CD4-positive, alpha-beta T cell treated with Interleukin-17A for 1 hour (primary cell): ENCODE results near the gene REELD1.

ENCODE experiments used
- DNase-seq: peaks from one replicate; pipeline ENCODE4 v3.0.0-alpha.2; 2020

The REELD1 gene

DNA sequence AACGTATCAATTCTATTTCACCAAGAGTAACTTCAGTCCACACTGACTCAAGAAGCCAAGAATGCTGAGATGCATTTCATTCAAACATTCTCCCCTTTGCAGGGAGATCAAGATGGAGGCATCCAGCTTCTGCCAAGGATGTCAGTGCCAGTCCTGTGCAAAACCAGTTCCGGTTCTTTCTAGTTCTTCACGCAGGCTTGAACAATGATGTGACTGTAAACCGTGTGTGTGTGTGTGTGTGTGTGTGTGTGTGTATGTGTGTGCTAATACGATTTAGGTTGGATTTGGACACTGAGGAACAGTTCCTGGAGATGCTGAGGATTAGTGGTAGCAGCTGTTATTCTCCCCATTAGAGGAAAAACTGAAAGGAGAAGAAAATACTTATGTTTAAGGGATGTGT, at the start of gene REELD1:
Gene REELD1, plus strand, starts transcription at position 301 of the 400 bp plus-strand sequence. CDS start 2,415 bp downstream, outside the sequence.
- DNase-seq = no peak

DNA sequence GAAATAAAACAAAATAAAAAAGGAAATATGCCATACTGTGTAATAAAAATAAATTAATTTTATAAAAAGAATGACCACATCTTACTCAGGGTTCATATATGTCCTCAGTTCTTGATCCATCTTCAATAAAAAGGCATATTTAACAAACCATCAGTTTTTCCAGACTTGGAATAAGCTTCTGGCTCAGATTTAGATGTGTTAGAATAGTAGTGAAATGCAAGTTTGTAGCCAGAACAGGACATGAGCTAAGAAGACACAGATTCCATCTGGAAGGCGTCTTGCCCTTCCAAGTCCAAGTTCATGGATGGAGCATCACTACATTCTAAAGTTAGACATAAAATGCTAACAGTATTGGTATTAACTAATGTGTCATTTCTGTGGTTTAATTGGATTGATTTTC, 49.1 kb upstream of the REELD1 start:
- DNase-seq = no peak

DNA sequence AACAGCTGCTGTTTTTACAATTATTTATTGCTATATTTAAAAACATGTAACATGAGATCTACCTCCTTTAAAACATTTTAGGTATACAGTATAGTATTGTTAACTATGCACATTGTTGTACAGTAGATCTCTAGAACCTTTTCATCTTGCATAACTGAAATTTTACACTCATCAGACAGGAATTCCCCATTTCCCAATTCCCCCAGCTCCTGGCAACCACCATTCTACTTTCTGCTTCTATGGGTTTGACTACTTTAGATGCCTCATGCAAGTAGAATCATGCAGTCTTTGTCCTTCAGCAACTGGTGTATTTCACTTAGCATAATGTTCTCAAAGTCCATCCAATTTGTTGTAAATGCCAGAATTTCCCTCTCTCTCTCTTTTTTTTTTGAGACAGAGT, 48.5 kb upstream of the REELD1 start:
- no peak for DNase-seq

DNA sequence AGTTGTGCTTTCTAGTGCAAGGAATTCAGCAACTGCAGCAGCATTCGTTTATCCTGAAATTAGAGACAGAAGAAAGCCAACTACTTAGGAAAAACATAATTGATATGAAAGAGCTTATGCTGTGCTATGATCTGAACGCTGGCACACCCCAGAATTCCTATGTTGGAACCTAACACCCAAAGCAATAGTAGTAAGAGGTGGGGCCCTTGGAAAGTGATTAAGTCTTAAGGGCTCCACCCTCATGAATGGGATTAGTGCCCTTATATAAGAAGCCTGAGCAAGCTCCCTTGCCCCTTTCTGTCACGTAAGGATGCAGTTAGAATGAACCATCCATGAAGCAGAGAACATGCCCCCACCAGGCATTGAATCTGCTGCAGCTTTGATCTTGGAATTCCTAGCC, 44.2 kb upstream of the REELD1 start:
- DNase-seq = no peak

DNA sequence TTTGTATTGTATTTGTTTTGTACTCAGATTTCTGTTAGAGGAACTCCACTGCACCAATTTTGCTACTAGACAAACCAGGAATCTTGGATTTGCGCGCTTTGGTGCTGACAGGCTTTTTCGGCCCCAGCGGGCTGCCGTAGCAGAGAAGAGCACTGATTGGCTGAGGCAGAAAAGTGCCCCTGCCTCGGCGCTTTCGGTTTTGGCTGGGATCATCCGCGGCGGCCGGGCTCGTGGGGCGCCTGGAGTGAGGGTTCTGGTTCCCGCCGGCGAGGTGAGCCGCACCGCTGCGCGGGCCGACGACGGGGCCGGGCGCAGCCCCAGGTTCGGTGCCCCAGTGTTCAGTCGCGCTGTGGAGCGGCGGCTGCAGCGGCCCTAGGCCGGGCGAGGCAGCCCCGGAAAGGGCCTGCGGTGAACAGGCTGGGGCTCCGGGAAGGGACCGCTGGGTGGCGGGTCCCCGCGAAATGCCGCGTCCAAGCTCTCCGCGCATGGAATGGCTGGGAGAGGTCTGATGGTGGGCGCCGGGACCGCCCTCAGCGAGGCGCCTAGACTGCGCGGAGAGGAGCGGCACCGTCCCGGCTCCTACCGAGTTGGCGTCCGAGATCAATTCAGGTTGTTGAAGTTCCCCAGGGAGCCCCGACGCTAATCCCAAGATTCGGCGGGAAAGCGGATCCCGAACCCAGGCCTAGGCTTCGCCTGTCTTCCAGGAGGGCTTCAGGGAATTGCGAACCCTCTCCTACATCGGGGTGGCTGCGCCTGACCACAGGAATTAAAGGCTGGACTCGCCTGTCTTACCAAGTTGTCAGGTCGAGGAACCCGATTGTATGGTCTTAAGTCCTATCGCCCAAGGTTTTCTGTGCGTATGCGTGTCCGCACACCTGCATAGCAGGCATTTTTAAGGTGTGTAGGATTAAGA, 38.5 kb upstream of the REELD1 start, which contains the start of gene LSM6:
Gene LSM6, plus strand, starts transcription at position 178 of the 913 bp plus-strand sequence. CDS start 7,204 bp downstream, outside the sequence.
- DNase-seq = peak; percentile 89

DNA sequence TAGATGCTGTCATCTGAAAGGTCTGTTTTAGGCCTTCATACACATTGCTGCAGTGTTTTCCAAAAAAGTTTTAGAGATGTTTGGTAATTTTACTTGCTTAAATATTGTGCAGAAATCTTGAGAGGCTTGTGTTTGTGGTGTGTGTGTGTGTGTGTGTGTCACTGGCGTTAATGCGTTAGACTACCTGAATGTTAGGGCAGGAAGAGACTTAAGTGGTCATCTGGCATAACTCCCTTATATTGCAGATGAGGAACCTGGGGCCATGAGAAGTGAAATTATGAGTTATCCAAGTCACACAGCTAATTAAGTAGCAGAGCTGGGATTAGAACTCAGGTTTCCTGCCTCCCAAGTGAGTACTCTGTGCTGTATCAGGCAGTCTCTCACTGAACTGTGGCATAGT, 37.4 kb upstream of the REELD1 start:
- peak; percentile 13 for DNase-seq

DNA sequence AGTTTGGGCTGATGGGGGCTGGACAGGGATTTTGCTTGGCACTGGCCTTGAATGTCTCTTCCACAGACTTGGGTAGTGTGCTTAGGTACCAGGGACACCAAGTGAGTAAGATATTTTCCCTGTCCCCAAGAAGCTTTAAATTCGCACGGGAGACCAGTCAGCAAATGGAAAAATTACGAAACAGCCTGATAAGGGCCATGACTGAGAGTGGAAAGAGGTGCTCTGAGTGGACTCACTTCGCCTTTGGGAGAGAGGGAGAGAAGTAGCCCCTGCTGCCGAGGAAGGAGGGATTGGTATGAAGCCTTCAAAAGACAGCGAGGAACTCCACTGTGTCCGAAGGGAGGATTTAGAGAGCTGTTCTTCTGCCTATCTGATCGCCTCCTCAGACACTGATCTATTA, 36.2 kb upstream of the REELD1 start:
- no peak for DNase-seq

DNA sequence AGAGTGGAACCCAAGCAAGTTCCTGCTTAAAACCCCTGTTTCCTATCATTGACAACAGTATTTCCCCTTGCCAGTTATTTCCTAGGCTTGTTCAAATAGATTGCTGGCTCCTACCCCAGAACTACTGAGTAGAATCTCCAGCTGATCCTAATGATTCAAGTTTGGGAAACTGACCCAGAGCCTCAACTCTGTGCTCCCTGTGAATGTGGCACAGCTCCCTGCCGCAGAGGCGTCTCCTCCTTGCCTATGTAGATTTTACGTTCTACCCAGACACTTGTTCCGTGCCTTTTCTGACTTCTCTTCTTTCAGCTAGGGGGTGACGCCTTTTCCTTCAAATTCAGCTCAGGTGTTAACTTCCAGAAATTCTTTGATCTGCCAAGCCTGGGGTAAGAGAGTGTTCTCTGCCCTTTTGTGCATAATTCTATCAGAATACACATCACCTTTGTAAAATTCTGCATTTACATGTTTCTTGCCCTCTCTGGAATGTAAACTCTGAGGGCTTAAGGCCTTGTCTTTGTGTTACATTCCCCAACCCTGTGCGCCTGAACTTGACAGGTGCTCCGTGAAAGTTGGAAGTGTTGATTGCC, 34.5 kb upstream of the REELD1 start:
- DNase-seq = no peak

DNA sequence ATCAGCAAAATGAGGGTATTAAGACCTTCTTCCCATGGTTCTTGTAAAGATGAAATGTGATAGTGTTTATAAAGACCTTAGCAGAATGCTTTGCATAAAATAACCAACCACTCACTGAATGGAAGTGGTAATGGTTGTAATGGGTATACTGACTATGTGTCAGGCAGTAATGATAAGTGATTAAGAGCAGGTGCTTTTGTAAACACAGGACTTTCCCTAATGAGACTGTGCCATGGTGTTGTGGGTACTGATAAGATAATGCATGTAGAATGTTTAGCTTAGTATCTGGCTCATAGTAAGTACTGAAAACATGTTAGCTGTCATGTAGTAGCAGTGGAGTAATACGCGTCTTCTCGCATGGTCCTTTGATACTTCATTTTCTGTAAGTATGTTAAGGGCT, 31.9 kb upstream of the REELD1 start:
- no peak for DNase-seq

DNA sequence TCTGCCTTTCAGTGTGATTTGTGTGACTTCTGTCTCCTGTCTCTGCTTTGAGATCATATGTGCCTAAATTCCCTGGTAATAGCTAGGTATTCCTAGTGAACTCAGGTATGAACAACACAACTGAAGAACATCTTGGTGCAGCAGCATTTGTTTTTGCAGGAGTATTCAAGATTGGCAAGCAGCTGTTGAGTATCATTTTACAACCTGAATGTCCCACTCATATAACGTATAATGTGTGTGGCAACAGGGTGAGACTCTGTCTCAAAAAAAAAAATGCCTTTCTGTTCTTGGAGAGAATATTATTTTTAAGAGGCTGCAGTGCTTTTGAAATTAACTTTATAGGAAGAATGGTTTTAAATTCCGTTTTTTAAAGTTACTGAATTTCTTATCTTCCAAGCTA, 31.1 kb upstream of the REELD1 start:
- no peak for DNase-seq

DNA sequence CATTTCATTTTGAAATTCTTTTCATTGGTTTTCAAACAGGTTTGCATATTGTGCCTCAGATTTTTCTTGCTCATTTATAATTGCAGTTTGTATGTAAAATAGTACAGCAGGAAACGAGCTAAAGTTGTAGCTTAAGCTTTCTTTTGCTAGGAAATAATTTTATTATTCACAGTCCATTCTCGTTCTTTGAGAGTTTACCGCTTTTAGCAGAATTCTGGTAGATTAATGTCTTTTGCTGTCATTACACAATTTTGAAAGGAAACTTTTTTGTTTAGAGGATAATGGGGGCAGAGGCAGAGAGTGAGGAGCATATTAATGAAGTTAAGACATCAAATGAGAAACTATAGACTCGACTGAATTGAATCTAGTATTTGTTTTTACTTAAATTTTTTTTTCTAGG, 28.3 kb upstream of the REELD1 start:
- no peak for DNase-seq

DNA sequence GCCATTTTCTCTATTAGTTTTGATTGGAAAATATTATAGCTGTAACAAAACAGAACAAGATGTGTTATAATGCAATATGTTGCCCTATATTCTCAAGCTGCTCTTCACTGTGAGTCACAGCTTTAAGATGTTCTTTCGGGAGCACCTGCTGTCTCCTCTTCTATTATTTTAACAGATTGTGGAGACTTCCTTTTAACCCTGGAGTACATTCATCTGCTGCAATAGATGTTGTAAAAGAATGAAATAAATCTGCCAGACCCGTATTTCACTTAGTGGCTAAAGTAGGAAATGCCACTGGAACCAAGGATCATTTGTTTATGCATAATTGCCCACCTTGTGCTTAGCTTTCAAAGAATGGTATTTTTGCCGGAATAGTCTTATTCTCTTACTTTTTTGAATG, 27.7 kb upstream of the REELD1 start:
- no peak for DNase-seq

DNA sequence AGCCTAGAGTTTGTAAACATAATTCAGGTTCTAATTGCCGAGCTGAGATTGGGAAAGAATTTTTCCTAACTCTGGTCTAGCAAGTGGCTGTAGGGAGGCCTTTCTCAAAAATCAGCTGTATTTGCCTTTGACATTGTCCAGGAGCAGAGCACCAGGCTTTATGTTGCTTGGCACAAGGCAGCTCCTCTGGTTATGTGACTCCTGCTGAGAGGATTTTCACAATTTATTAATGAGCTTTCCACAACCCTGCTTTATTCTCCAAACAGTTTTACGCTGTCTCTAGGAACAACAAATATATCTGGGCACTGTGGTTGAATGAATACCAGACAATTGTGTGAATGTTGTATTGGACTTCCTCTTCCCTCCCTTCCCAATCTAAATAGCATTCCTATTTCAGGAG, 23.9 kb upstream of the REELD1 start:
- DNase-seq = no peak

DNA sequence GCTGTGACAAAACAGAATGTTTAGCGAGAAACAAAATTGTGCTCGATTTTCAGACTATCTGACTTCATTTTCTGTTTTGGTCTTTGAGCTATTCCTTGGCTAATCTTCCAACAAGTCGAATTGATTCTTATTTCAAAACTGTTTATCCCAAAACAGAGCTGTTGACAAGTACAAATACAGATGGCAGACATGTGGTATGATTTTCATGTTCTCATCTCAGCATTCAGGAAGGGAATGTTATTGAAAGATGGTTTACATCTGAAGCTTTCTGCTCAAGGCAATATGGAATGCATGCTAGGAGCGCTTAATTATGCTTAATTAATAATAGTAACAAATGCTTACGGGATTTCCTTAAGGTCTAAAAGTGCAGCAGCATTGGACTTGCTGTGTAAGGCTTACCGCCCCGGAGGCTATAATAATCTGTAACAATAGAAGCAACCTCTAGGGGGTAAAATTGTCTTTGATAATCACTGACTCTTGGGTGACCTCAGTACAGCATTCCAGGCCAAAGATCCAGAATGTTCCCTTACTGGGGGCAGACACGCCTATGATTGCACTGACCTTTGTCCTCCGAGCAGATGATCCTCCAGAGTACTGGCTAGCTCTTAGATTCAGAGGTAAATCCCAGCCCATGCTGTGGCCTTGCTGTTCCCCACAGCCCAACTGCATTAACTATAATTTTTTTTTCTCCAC, 22.4 kb upstream of the REELD1 start:
- DNase-seq = no peak

DNA sequence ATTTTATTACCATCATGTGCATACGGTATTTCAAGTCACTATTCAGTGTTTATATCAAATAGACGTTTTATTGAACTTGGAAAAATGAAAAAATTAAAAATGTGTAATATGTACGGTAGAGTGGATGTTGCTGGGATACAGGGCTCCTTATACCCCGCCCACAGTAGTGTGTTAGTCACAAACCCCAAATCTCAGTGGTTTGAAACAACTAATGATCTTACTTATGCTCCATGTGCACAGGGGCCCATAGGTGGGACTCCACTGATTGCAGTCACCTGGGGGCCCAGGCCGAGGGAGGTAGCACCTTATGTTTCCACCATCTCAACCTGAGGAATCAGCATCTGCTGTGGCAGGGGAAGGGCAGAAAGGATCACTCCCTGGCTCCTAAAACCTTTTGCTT, 20.7 kb upstream of the REELD1 start:
- DNase-seq = no peak

DNA sequence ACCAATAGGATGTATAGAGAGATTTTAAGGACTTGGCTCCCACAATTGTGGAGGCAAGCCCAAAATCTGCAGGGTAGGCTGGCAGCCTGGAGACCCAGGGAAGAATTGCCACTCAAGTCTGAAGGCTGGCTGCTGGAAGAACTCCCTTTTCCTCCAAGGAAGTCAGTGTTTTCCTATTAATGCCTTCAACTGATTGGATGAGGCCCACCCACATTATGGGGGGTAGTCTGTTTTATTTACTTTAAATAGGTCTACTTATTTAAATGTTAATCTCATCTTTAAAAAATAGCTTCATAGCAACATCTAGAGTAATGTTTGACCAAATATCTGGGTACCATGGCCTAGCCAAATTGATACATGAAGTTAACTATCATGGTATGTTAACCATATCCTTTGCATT, 20.1 kb upstream of the REELD1 start:
- DNase-seq = no peak

DNA sequence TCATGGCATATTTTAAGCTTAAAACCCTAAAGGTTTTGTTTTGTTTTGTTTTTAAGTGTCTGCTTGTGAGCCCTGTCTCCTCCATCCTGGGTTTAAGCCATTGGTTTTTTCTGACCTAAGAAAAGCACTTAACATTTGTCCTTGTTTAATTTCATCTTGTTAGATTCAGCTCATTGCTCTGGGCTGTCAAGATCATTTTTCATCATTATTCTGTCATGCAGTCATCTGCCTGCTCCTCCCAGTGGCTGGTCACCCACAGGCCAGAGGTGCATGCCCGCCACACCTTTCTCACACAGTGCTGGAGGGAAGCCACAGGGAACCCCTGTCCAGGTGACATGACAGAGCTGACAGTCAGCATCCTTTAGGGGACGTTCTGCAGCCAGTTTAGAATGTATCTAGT, 11.7 kb upstream of the REELD1 start:
- DNase-seq = no peak

DNA sequence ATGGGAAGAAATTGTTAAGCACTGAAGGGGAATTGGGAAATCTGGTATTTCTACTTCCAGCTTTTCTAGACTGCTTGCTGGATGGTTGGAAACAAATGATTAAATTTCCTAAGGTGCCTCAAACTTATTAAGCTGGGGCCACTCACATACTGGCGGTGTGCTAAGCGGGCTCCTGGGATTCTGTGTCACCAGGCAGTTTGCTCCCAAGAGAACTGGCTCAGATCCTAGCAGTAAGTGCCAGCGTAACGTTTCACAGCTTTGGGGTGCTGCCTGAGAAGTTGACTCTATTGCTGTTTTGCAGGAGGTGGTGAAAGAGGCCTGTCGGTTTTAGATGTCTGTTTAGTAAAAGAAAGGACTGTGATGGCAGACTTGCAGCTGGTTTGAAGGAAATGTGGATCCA, 6.9 kb upstream of the REELD1 start:
- DNase-seq = no peak

DNA sequence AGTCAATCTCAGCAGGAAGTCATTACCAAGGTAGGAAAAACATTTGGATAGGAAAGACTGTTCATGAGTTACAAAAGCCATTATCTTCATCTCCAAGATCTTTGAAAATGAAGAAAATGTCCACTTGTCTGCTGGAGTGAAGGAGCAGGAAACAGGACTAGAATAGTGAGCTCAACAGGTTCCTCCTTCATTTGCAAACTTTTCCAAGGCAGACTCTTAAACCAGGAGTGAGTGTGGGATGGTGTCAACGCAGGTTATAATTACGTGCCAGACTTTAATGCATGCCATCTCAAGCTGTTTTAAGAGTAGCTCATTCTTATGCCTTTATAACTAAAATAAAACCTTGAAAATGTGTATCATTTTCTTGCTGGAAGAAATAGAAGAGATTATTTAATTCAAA, 3.4 kb upstream of the REELD1 start:
- no peak for DNase-seq

DNA sequence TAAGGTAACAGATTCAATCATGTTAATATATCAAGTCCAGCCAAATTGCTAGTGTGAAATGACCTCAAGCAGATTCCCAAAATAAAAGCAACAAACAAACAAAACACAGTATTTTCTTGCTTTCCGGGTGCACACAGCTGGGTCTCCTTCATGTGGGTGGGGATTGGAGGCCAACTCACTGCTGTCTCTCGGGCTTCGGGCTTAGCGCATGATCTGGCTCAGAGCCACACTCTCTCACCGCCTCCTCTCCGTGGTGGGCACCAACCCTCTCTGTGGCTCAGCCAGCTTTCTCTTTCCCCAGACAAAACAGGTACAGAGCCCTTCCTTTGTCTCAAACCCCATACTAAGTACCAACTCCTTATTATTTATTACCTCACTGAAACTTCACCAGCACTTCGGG, 2.9 kb upstream of the REELD1 start:
- no peak for DNase-seq

DNA sequence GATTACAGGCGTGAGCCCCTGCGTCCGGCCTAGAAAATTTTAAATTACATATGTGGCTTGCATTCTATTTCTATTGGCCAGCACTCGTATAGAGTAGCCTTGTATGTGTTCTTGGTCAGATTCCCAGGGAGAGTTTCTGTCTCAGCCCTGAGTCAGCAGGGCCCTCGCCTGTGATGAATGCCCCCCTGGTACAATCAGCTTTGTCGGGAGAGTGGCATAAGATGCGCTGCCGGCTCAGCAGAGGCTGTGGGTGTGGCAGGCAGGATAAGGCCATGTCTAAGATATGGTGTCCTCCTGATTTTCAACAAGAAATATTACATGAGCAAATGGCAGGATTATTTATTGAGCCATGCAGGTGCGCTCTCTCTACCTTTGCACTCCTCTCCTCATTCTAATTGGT, 1.6 kb upstream of the REELD1 start:
- no peak for DNase-seq

DNA sequence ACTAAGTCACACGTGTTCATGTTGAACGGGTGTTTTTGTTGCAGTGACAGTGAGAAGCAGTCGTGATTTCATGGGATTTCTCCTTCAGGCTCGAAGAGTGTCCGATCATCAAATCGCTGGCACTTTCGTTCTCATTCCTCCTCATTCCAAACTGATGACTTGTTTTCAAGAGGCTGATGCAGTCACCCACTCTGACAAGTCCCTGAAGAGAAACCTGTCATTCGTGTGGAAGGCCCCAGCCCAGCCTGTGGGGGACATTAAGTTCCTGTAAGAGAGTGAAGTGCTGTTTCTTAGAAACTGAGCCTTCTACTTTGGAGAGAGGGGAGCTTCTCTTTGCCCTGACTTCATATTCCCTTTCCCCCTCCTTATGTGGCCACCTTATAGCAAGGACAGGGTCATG, 8.0 kb downstream of the REELD1 start:
- DNase-seq = no peak

DNA sequence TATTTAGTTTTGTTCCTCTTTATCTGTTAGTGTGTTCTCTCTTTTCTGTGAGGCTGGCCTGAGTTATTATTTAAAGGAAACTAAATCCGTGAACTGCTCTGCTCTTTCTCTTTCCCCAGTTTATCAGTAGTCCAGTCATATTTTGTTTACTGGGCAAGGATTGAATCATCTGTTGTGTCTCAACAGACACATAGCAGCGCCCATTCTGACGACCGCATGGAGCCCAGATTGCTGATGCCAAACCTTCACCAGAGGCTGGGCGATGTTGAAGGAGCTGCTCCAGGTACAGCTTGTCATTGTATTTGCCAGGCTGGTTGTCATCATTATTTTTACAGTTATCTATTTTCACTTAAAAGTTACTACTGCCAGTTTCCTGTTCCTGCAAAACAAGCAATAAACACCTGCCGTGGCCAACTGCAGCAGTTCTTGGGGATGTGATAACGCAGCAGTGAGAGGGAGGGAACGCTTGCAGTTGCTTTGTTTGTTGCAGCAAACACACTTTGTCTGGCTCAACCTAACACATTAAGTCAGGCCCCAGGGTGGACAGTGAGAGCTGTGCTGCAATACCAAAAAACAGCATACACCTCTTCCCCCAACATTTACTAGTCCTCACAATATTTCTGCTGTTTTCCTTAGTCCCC, 10.1 kb downstream of the REELD1 start:
- no peak for DNase-seq
